HG03378 (cell line): ENCODE measurements around the gene ZCCHC14.
"Not testable (repeated sequence)": the region's sequence is repeated elsewhere in the genome, so short reads cannot be mapped to it uniquely, and the experiment has no call there.

Source experiments
- ATAC-seq: cut with Tn5 transposase; IDR thresholded peaks from one replicate; pipeline ENCODE4 v1.9.1; 2021; ENCODE audit warnings: mild to moderate bottlenecking, moderate library complexity; ENCODE audit not compliant: unreplicated experiment

Gene ZCCHC14

GRCh38 chr16:87497767-87498290, 5.0 kb upstream of the ZCCHC14 start:
- not testable (repeated sequence) for ATAC-seq

GRCh38 chr16:87497023-87497766, 4.4 kb upstream of the ZCCHC14 start:
- ATAC-seq, result not testable (repeated sequence)

- peak; percentile 40 for ATAC-seq
Measured at GRCh38 chr16:87496447-87496801, 3.6 kb upstream of the ZCCHC14 start.

- ATAC-seq, result no peak
Measured at GRCh38 chr16:87495578-87496446, 3.0 kb upstream of the ZCCHC14 start.

- ATAC-seq, result no peak
Measured at GRCh38 chr16:87493608-87494280, 920 bp upstream of the ZCCHC14 start.

GRCh38 chr16:87492291-87492630, 563 bp downstream of the ZCCHC14 start:
- ATAC-seq, result no peak

GRCh38 chr16:87491522-87492290, 1.1 kb downstream of the ZCCHC14 start:
- no peak for ATAC-seq

GRCh38 chr16:87490799-87491521, 1.9 kb downstream of the ZCCHC14 start:
- not testable (repeated sequence) for ATAC-seq

- no peak for ATAC-seq
Measured at GRCh38 chr16:87490096-87490798, 2.6 kb downstream of the ZCCHC14 start.

- no peak for ATAC-seq
Measured at GRCh38 chr16:87489434-87490045, 3.3 kb downstream of the ZCCHC14 start.

- not testable (repeated sequence) for ATAC-seq
Measured at GRCh38 chr16:87488960-87489359, 3.9 kb downstream of the ZCCHC14 start.

- ATAC-seq, result no peak
Measured at GRCh38 chr16:87487361-87487924, 5.4 kb downstream of the ZCCHC14 start.

- ATAC-seq, result no peak
Measured at GRCh38 chr16:87486713-87487247, 6.0 kb downstream of the ZCCHC14 start.

- no peak for ATAC-seq
Measured at GRCh38 chr16:87486282-87486681, 6.5 kb downstream of the ZCCHC14 start.

- not testable (repeated sequence) for ATAC-seq
Measured at GRCh38 chr16:87485792-87486191, 7.0 kb downstream of the ZCCHC14 start.

GRCh38 chr16:87484487-87485331, 8.1 kb downstream of the ZCCHC14 start:
- no peak for ATAC-seq

- ATAC-seq, result no peak
Measured at GRCh38 chr16:87483481-87483880, 9.3 kb downstream of the ZCCHC14 start.
